Activated effector memory CD4-positive, alpha-beta T cell treated with Interleukin-2 at 50 U/mL for 16 hours (primary cell): Measurements from ENCODE around the gene LGALS14.
"Not testable (repeated sequence)": the region's sequence is repeated elsewhere in the genome, so short reads cannot be mapped to it uniquely, and the experiment has no call there.

ENCODE experiments used
- DNase-seq: peaks from one replicate; pipeline ENCODE4 v3.0.0-alpha.2; 2020

Gene LGALS14

GRCh38 chr19:39698535-39698934 lies 5.7 kb upstream of the LGALS14 start:
- no peak for DNase-seq

GRCh38 chr19:39701291-39701690 lies 3.0 kb upstream of the LGALS14 start:
- DNase-seq: no peak

GRCh38 chr19:39705578-39706188 lies 1.4 kb downstream of the LGALS14 start:
- DNase-seq: no peak

DNA sequence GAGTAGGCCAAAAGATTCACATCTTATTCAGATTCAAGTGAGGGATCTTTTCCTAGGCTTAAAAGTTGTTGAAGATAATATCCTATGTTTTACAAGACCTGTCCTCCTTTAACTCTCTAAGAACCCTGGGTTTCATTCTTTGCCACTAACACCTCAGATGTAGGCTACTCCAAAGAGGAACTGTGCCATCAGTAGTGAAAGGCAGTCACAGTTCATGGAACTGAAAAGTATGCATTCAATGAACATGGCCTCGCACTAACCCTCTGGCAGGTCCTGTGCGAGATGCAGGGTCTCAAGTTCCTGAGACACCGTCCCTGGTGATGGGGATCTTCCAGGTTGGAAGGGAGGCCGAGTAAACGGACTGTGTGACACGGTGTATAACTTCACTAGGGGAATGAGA lies 4.3 kb downstream of the LGALS14 start:
- no peak for DNase-seq

GRCh38 chr19:39709026-39709872 lies 5.0 kb downstream of the LGALS14 start:
- DNase-seq: no peak

DNA sequence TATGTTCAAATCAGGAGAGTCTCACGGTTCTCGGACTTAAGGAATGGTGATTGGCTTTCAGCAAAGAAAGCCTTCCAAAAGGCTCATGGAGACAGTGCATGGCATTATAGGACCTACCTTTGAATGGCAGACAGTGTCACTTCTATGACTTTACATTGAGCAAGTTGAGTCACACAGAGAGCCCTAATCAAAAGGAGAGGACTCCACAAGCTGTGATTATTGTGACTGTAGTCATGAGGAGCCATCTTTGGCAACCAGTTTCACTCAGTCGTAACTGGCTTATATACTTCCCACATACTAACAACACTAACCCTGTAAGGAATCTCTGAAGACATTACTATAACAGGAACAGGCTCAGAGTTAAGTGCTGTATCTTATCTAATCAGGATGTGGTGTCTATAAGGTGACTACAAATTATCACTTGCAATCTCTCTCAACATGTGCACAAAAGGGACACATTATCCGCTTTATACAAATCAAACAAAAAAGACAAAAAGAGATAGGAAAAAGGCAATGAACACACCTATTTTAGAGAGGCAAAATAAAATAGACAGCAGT lies 6.1 kb downstream of the LGALS14 start:
- no peak for DNase-seq

GRCh38 chr19:39720144-39720543 lies 15.9 kb downstream of the LGALS14 start:
- DNase-seq: not testable (repeated sequence)

- no peak for DNase-seq
These were observed 21.7 kb downstream of the LGALS14 start for GRCh38 chr19:39725995-39726394.

GRCh38 chr19:39727070-39727800 lies 23.0 kb downstream of the LGALS14 start:
- no peak for DNase-seq

DNA sequence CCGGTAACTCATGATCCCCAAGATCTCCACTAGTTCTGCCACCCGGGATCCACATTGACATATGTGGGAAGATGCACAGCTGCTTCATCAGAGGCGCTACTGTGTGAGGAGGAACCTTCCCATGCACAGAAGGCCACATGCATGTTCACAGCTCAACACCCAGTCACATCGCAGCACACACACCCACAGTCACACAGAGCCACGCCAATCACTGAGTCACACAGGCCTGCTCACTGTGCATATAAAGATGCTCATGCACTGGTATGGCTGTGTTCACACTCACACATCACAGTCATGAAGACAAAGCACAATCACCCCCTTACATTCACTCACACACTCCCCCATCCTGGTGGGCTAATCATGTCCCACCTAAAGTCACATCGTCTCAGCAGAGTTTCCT lies 23.8 kb downstream of the LGALS14 start:
- no peak for DNase-seq

GRCh38 chr19:39729594-39729993 lies 25.3 kb downstream of the LGALS14 start:
- no peak for DNase-seq

DNA sequence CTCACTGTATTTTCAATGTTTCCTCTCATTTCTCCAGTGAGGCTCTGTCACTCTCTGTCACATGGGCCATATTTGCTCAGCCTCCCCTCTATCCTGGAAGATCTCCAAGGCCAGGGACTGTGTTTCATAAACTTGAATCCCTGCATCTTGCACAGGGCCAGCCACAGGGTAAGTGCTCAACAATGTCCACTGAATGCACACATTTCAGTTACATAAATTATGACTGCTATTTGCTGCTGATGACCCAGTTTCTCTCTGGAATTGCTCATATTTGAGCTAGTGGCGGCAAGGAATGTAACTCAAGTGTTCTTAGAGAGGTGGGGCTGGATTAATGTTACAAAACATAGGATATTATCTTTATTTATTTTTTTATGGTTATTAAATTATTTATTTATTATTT lies 27.4 kb downstream of the LGALS14 start:
- DNase-seq: no peak

- DNase-seq: no peak
These were observed 29.6 kb downstream of the LGALS14 start for GRCh38 chr19:39733841-39734240.

DNA sequence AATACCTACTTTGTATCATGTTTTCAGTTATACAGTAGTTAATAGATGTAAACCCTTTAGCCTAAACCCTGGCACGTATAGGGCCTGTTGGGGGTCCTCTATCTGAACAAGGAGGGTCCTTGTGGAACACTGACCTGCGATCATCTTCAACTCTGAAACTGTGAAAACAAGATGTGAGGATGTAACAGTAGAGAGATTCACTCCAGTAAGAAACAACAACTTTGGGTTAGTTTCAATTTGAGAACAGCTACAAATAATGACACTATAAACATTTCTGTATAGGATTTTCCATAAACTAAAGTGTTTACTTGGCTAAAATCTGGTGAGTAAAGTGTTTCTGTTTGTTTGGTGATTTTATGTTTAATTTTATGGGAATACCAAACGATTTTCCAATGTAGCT lies 31.4 kb downstream of the LGALS14 start:
- no peak for DNase-seq

- DNase-seq: no peak
These were observed 31.8 kb downstream of the LGALS14 start for GRCh38 chr19:39736088-39736487.

DNA sequence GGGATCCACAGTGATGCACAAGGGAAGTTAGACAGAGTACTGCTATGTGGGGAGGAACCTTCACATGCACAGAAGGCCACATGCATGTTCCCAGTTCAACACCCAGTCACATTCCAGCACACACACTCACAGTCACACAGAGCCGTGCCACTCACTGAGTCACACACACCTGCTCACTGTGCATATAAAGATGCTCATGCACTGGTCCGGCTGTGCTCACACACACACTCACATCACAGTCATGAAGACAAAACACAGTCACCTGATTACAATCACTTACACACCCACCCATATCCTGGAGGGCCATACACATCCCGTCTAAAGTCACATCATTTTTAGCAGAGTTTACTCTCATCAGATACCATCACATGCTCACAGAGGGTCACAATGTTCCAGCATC lies 33.1 kb downstream of the LGALS14 start:
- DNase-seq: no peak

DNA sequence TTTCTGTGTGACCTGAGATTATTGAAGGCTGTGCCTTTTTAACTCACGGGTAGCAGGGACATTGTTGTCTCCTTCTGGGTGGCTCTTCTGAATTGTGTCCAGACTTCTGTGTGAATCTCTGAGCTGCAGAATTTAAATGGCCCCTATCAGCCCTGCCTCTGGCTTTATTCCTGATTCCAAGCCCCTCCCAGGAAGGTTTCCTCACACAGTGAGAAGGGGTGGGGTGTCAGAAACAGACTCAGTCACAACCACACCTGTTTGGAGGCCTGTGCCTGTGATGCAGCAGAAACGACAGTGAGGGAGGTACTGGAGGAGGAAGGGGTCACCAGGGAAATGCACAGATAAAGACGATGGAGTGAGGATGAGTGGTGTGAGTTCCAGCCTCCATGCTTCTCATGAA lies 33.6 kb downstream of the LGALS14 start, which contains the start of gene CLC:
TSS of gene CLC (minus strand) at position 139 of the 400 bp plus-strand sequence. CDS start at position 62, 77 bp downstream.
- no peak for DNase-seq

DNA sequence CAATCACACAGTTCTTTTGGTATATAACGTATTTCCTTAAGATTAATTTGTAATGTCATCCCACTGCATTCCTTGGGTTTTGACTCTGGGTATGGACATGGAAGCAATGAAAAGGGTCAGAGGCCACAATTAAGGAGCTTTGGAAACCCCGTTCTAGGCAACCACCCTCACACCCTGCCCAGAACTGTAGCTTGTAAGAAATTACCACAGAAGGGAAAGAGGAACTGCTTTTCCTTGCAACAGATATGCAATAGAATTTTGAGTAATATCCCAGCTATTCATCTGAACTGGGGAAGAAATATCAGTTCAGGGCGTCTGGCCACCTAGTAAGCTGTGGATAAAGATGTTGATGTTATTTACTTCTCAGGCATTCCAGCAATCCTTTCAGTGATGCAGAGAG lies 34.5 kb downstream of the LGALS14 start:
- DNase-seq: no peak

DNA sequence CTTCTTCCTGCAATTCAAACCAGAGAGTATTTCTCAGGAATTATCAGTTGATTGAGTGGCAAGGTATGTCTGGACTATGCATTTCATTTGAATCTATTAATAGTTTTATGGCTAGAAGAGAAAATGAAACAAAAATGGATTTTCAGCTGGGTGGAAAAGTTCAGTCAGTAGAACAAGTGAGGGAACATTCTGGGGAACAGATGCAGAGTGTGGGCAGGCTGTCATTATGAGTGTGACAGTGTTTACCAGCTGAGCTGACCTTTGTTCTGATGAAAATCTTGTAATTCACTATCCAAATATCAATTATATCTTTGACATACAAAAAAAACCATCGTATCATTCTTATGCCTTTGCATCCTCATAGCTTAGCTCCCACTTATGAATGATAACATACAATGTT lies 36.1 kb downstream of the LGALS14 start:
- no peak for DNase-seq

DNA sequence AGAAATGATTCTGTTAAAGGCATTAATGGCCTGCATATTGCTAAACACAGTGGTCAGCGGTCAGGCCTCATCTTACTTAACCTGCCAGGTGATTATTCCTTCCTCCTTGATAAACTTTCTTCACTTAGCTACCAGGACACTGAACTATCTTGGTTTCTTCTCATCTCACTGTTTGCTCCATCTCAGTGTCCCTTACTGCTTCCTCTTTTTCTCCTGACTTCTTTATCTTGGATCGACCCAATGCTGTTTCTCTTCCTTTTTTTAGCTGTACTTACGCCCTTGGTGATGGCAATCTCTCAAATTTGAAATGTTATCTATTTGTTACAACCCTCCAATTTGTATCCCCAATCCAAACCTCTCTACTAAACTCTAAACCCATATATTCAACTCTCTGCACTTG lies 41.4 kb downstream of the LGALS14 start:
- no peak for DNase-seq

DNA sequence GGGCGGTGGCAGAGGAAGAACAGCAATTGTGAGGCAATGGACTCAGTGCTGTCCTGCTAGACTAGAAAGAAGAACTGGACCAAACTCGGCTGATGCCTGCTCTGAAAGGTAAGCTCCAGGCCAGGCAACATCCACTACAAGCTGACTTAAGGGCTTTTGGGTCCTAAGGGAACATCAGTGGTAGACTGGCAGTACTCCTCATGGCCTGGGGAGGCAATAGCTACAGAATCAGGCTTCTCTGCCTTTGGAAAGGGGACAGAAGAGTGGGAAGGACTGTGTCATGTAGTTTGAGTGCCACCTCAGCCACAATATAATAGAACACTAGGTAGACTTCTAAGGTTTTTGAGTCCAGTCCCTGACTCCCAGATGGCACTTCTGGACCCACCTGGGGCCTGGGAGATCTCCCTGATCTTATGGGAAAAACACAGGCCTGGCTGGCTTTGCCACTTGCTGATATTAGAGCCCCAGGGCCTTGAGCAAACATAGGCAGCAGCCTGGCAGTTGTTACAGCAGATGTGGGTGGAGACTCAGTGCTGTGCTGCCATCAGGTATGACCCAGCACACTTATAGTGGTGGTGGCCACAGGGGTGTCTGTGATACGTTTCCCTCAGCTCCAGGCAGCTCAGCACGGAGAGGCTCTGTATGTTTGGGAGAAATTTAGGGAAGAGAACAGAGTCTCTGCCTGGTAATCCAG lies 42.7 kb downstream of the LGALS14 start:
- DNase-seq: no peak

GRCh38 chr19:39749981-39750380 lies 45.7 kb downstream of the LGALS14 start:
- DNase-seq: no peak

DNA sequence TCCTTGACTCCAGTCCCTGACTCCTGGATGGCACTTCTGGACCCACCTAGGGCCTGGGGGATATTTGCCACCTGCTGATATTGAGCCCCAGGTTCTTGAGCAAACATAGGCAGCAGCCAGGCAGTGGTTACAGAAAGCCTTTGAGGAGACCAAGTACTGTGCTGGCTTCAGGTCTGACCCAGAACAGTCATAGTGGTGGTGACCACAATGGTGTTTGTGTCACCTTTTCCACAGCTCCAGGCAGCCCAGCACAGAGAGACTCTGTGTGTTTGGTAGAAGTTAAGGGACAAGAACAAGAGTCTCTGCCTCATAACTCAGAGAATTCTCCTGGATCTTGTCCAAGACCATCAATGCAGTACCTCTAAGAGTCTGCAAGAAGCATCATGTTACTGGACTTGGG lies 48.1 kb downstream of the LGALS14 start:
- DNase-seq: no peak
